GM12873 (cell line): ENCODE results near the gene UHRF1.

ENCODE experiments used
- CTCF ChIP-seq: IDR thresholded peaks from 2 replicates; pipeline ENCODE4 v1.5.1; 2012; ENCODE audit warnings: low read depth, mild to moderate bottlenecking, moderate library complexity, low read length, control low read depth; ENCODE audit not compliant: insufficient read depth; ENCODE audit errors: missing control alignments

Gene UHRF1

GRCh38 chr19:4957981-4958380 lies 48.7 kb downstream of the UHRF1 start:
- TF ChIP-seq CTCF = no peak

GRCh38 chr19:4962085-4962619 lies 52.9 kb downstream of the UHRF1 start:
- no peak for TF ChIP-seq CTCF

GRCh38 chr19:4965061-4965460 lies 55.8 kb downstream of the UHRF1 start:
- no peak for TF ChIP-seq CTCF

GRCh38 chr19:4966591-4966990 lies 57.3 kb downstream of the UHRF1 start:
- no peak for TF ChIP-seq CTCF

- no peak for TF ChIP-seq CTCF
Measured at GRCh38 chr19:4967738-4968461, 58.6 kb downstream of the UHRF1 start.

- no peak for TF ChIP-seq CTCF
Measured at GRCh38 chr19:4968462-4969291, 59.4 kb downstream of the UHRF1 start, which contains the start of gene KDM4B. KDM4B (plus strand) TSS chr19:4969113; CDS start chr19:5032891, 63,778 bp downstream.

GRCh38 chr19:4969292-4969771 lies 60.0 kb downstream of the UHRF1 start:
- no peak for TF ChIP-seq CTCF
